ENCODE measurements around the gene RHBDL3. TPM values are rescaled to one million over a fixed set of nuclear protein-coding genes. Genes with fewer than 3 reads are reported as not detected.

RHBDL3 gene
- total and polyA plus RNA-seq, 2 of the 8 experiments (the other 6 are each of a cell fraction or from before 2014, with no cell fraction given) = 9.6 to 12.2 TPM

GRCh38 chr17:32281011-32281451 lies 15.4 kb downstream of the RHBDL3 start (continued):
- TF ChIP-seq ATF2 (IDR thresholded peaks at IDR 0.05; ENCODE audit: low read length) (no peak), POLR2AphosphoS5 (IDR thresholded peaks at IDR 0.05; ENCODE audit: low read depth, low read length) (no peak)
